M059J (cell line): ENCODE measurements around the gene CMSS1. TPM values are rescaled to one million over a fixed set of nuclear protein-coding genes. Genes with fewer than 3 reads are reported as not detected.

ENCODE experiments used
- DNase-seq: peaks from one replicate; pipeline ENCODE4 v3.0.0-alpha.2; 2012; ENCODE audit warnings: low read depth
- total RNA-seq: library from RNA; depleted of rRNA; stranded (reverse); fragments of >200 nt; shearing (Covaris generic); gene quantifications from 2 replicates; pipeline ENCODE4 v1.2.3, GENCODE V29; 2014

CMSS1 gene
- total RNA-seq, 1 experiment from 2014 or later, result 49.9 TPM

- DNase-seq, result no peak
These were observed 356.3 kb downstream of the CMSS1 start for GRCh38 chr3:100173961-100174360.

- no peak for DNase-seq
These were observed 358.1 kb downstream of the CMSS1 start for GRCh38 chr3:100175637-100176280.

GRCh38 chr3:100179692-100180349, 362.2 kb downstream of the CMSS1 start:
- DNase-seq, result no peak

- DNase-seq, result no peak
These were observed 366.0 kb downstream of the CMSS1 start for GRCh38 chr3:100183608-100184125.

- no peak for DNase-seq
These were observed 367.4 kb downstream of the CMSS1 start for GRCh38 chr3:100184948-100185570.

- DNase-seq, result no peak
These were observed 368.2 kb downstream of the CMSS1 start for GRCh38 chr3:100185847-100186246.

GRCh38 chr3:100189444-100189964, 371.8 kb downstream of the CMSS1 start:
- peak; percentile 48 for DNase-seq

- no peak for DNase-seq
These were observed 377.7 kb downstream of the CMSS1 start for GRCh38 chr3:100195375-100195774.

- DNase-seq, result no peak
These were observed 380.2 kb downstream of the CMSS1 start for GRCh38 chr3:100197876-100198275.

- peak; percentile 60 for DNase-seq
These were observed 381.1 kb downstream of the CMSS1 start for GRCh38 chr3:100198579-100199269.

GRCh38 chr3:100205171-100205570, 387.5 kb downstream of the CMSS1 start:
- no peak for DNase-seq

GRCh38 chr3:100206687-100207086, 389.0 kb downstream of the CMSS1 start:
- no peak for DNase-seq

- no peak for DNase-seq
These were observed 390.2 kb downstream of the CMSS1 start for GRCh38 chr3:100207886-100208285.

- DNase-seq, result no peak
These were observed 391.5 kb downstream of the CMSS1 start for GRCh38 chr3:100209169-100209568.

- DNase-seq, result peak; percentile 67
These were observed 392.5 kb downstream of the CMSS1 start for GRCh38 chr3:100209948-100210771.

- DNase-seq, result peak; percentile 99
These were observed 393.1 kb downstream of the CMSS1 start for GRCh38 chr3:100210772-100211135.

GRCh38 chr3:100213891-100214573, 396.4 kb downstream of the CMSS1 start:
- peak; percentile 90 for DNase-seq

- no peak for DNase-seq
These were observed 396.9 kb downstream of the CMSS1 start for GRCh38 chr3:100214574-100214964.

- DNase-seq, result peak; percentile 80
These were observed 399.1 kb downstream of the CMSS1 start for GRCh38 chr3:100216713-100217112.

GRCh38 chr3:100221159-100221558, 403.5 kb downstream of the CMSS1 start:
- no peak for DNase-seq

- no peak for DNase-seq
These were observed 407.5 kb downstream of the CMSS1 start for GRCh38 chr3:100225193-100225592.
